ENCODE data around the gene C14orf119. TPM values are rescaled to one million over a fixed set of nuclear protein-coding genes. Genes with fewer than 3 reads are reported as not detected.

Gene C14orf119
- total and polyA plus RNA-seq, 9 of the 15 experiments (the other 6 are each of a cell fraction or from before 2014, with no cell fraction given), result 36.7 to 251 (median 51.8) TPM

- DNase-seq (ENCODE audit: extremely low read depth in 1 of 4, low spot score in 3 of 4) (no peak), FAIRE-seq (no peak), ATAC-seq (no peak)
- no peaks in the 10 kb centered on the region for H3K9me1 ChIP-seq (ENCODE audit: control insufficient read depth, insufficient read depth, low read length)
- H3K9ac ChIP-seq (ENCODE audit: insufficient read depth in 1 of 2, low read depth in 2 of 2, low read length in 2 of 2), result no peak overlapping the region
- H2AFZ ChIP-seq (ENCODE audit: low read depth, low read length), result no peak overlapping the region
- peaks cover 28 to 41% of the 10 kb centered on the region in 2 experiments; a peak in 4 of 5 replicates for H3K4me1 ChIP-seq (replicated peaks in 1 of 2; ENCODE audit: control insufficient read depth in 2 of 2, insufficient read depth in 2 of 2, low read length in 2 of 2)
- no peaks in the 10 kb centered on the region for H4K20me1 ChIP-seq (replicated peaks; ENCODE audit: control insufficient read depth, insufficient read depth, low read length)
- CTCF ChIA-PET (ENCODE audit: low intra/inter-chr PET ratio), result no interaction called here
- 78% methylated on average over 1 of the region's 1 CpG for WGBS (ENCODE audit: insufficient coverage, low coverage, missing lambda C conversion rate)
- no peak overlapping the region for H3K4me2 ChIP-seq (ENCODE audit: insufficient read depth, low read length)
- POLR2A ChIA-PET, result interaction anchor here (1.4 kb wide), 1 partner anchor 9 kb away, joined by 3 read pairs; no protein-coding TSS in a partner anchor
- H3K27ac ChIP-seq (ENCODE audit: extremely low read depth, low read depth, low read length), result no peak overlapping the region
- H3K79me2 ChIP-seq (ENCODE audit: control insufficient read depth, insufficient read depth, low read length), result no peaks in the 10 kb centered on the region
- peaks cover 5% of the 10 kb centered on the region; the same call in 1 of the 3 replicates for H3K36me3 ChIP-seq (ENCODE audit: control insufficient read depth, insufficient read depth, low read length)
- H3K4me3 ChIP-seq, result no peak overlapping the region
- H3K27me3 ChIP-seq (ENCODE audit: control insufficient read depth in 2 of 2, insufficient read depth in 2 of 2, low read length in 2 of 2), result no peaks in the 10 kb centered on the region
- in situ Hi-C loops (cut with MboI), result no loop called here
- intact Hi-C loops (cut with micrococcal nuclease), result no loop called here
- TF ChIP-seq SP2 (IDR thresholded peaks at IDR 0.05; ENCODE audit: extremely low read depth, low read depth, low read length, poor library complexity, severe bottlenecking) (no peak), HDGF (IDR thresholded peaks at IDR 0.05) (no peak), RNF2 (IDR thresholded peaks at IDR 0.05) (no peak), ESRRA (IDR thresholded peaks at IDR 0.05; ENCODE audit: borderline replicate concordance, low read depth) (no peak), CREBBP (IDR thresholded peaks at IDR 0.05; ENCODE audit: low read depth, low read length) (no peak)
- TF ChIP-seq, protein P1, sequence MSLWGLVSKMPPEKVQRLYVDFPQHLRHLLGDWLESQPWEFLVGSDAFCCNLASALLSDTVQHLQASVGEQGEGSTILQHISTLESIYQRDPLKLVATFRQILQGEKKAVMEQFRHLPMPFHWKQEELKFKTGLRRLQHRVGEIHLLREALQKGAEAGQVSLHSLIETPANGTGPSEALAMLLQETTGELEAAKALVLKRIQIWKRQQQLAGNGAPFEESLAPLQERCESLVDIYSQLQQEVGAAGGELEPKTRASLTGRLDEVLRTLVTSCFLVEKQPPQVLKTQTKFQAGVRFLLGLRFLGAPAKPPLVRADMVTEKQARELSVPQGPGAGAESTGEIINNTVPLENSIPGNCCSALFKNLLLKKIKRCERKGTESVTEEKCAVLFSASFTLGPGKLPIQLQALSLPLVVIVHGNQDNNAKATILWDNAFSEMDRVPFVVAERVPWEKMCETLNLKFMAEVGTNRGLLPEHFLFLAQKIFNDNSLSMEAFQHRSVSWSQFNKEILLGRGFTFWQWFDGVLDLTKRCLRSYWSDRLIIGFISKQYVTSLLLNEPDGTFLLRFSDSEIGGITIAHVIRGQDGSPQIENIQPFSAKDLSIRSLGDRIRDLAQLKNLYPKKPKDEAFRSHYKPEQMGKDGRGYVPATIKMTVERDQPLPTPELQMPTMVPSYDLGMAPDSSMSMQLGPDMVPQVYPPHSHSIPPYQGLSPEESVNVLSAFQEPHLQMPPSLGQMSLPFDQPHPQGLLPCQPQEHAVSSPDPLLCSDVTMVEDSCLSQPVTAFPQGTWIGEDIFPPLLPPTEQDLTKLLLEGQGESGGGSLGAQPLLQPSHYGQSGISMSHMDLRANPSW (CRISPR knock-in tag; IDR thresholded peaks at IDR 0.05), result no peak
- TF ChIP-seq, protein P2, sequence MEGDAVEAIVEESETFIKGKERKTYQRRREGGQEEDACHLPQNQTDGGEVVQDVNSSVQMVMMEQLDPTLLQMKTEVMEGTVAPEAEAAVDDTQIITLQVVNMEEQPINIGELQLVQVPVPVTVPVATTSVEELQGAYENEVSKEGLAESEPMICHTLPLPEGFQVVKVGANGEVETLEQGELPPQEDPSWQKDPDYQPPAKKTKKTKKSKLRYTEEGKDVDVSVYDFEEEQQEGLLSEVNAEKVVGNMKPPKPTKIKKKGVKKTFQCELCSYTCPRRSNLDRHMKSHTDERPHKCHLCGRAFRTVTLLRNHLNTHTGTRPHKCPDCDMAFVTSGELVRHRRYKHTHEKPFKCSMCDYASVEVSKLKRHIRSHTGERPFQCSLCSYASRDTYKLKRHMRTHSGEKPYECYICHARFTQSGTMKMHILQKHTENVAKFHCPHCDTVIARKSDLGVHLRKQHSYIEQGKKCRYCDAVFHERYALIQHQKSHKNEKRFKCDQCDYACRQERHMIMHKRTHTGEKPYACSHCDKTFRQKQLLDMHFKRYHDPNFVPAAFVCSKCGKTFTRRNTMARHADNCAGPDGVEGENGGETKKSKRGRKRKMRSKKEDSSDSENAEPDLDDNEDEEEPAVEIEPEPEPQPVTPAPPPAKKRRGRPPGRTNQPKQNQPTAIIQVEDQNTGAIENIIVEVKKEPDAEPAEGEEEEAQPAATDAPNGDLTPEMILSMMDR (IDR thresholded peaks at IDR 0.05 in 2 of 3, conservative IDR thresholded peaks at IDR 0.05 in 1 of 3; ENCODE audit: insufficient read depth in 2 of 3, low read depth in 1 of 3, low read length in 3 of 3), result no peak
- TF ChIP-seq, protein P3, sequence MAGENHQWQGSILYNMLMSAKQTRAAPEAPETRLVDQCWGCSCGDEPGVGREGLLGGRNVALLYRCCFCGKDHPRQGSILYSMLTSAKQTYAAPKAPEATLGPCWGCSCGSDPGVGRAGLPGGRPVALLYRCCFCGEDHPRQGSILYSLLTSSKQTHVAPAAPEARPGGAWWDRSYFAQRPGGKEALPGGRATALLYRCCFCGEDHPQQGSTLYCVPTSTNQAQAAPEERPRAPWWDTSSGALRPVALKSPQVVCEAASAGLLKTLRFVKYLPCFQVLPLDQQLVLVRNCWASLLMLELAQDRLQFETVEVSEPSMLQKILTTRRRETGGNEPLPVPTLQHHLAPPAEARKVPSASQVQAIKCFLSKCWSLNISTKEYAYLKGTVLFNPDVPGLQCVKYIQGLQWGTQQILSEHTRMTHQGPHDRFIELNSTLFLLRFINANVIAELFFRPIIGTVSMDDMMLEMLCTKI (IDR thresholded peaks at IDR 0.05; ENCODE audit: partially characterized antibody), result no peak
- BruUV-seq (replicated peaks), result no TSS peak
- no peaks in the 10 kb centered on the region for H3K9me3 ChIP-seq (replicated peaks; ENCODE audit: control insufficient read depth, insufficient read depth, low read depth, low read length)
Observed at GRCh38 chr14:23143911-23144310, 48.6 kb downstream of the C14orf119 start.

All from K562 (cell line).